Nephron (organoid): ENCODE data around the gene RASGRP4.
A peak's percentile ranks its signal among the peaks of the same experiment; 100 is the strongest.
"Not testable (repeated sequence)": the region's sequence is repeated elsewhere in the genome, so short reads cannot be mapped to it uniquely, and the experiment has no call there.

Experiments used
- H3K27ac Mint-ChIP-seq, 3 experiments: 2 replicates each; pipeline ENCODE4 v1.8.0; 2020; ENCODE audit warnings: mixed read lengths in 3 of 3, mild to moderate bottlenecking in 2 of 3, moderate library complexity in 1 of 3
- H3K27me3 Mint-ChIP-seq: 2 replicates; pipeline ENCODE4 v1.8.0; 2021; ENCODE audit warnings: low read depth, mild to moderate bottlenecking, moderate library complexity, mixed read lengths
- H3K36me3 Mint-ChIP-seq: 2 replicates; pipeline ENCODE4 v1.8.0; 2020; ENCODE audit warnings: low read depth, mixed read lengths
- H3K4me1 Mint-ChIP-seq: 2 replicates; pipeline ENCODE4 v1.8.0; 2020; ENCODE audit warnings: mixed read lengths
- H3K4me3 Mint-ChIP-seq, 3 experiments: 2 replicates each; pipeline ENCODE4 v1.8.0; 2020; ENCODE audit warnings: mild to moderate bottlenecking in 3 of 3, mixed read lengths in 3 of 3, moderate library complexity in 2 of 3
- H3K9me3 Mint-ChIP-seq: 2 replicates; pipeline ENCODE4 v1.8.0; 2020; ENCODE audit warnings: mixed read lengths
- CTCF ChIP-seq, 3 experiments: fragments of 200-600 bp; sonication (generic); IDR thresholded peaks; one replicate each; pipeline ENCODE4 v1.5.0; 2021; ENCODE audit warnings: antibody characterized with exemption in 3 of 3; ENCODE audit not compliant: unreplicated experiment in 3 of 3

The RASGRP4 gene

GRCh38 chr19:38411041-38411712 lies 14.8 kb downstream of the RASGRP4 start:
- Mint-ChIP-seq H3K4me3 (no peak overlapping the region), H3K27ac (no peak overlapping the region), H3K9me3 (no peaks in the 10 kb centered on the region), H3K27me3 (no peaks in the 10 kb centered on the region), H3K36me3 (peaks cover 9% of the 10 kb centered on the region), H3K4me1 (peaks cover 8% of the 10 kb centered on the region)
- TF ChIP-seq CTCF (IDR thresholded peaks at IDR 0.05; ENCODE audit: unreplicated experiment in 3 of 3) = no peak

- H3K9me3 Mint-ChIP-seq, H3K4me1 Mint-ChIP-seq, H3K36me3 Mint-ChIP-seq, H3K27ac Mint-ChIP-seq, H3K4me3 Mint-ChIP-seq, H3K27me3 Mint-ChIP-seq: not testable (repeated sequence)
These were observed 15.6 kb downstream of the RASGRP4 start for GRCh38 chr19:38410407-38410806.

GRCh38 chr19:38409631-38410133 lies 16.3 kb downstream of the RASGRP4 start:
- Mint-ChIP-seq H3K27ac (peak overlapping the region; percentile 5 to 35 (median 8)), H3K4me3 (no peak overlapping the region), H3K9me3 (no peaks in the 10 kb centered on the region), H3K27me3 (no peaks in the 10 kb centered on the region), H3K36me3 (peaks cover 13% of the 10 kb centered on the region), H3K4me1 (peaks cover 8% of the 10 kb centered on the region)
- no peak for TF ChIP-seq CTCF (IDR thresholded peaks at IDR 0.05; ENCODE audit: unreplicated experiment in 3 of 3)

GRCh38 chr19:38405276-38405675 lies 20.7 kb downstream of the RASGRP4 start:
- peak overlapping the region; percentile 66 to 92 (median 70) for H3K4me3 Mint-ChIP-seq
- TF ChIP-seq CTCF (IDR thresholded peaks at IDR 0.05; ENCODE audit: unreplicated experiment in 3 of 3) = no peak
- no peak overlapping the region for H3K27ac Mint-ChIP-seq
- H3K4me1 Mint-ChIP-seq = peaks cover 8% of the 10 kb centered on the region
- peaks cover 9% of the 10 kb centered on the region for H3K27me3 Mint-ChIP-seq
- H3K36me3 Mint-ChIP-seq = peaks cover 13% of the 10 kb centered on the region
- no peaks in the 10 kb centered on the region for H3K9me3 Mint-ChIP-seq

- Mint-ChIP-seq H3K27me3 (peaks cover 11% of the 10 kb centered on the region), H3K27ac (no peak overlapping the region), H3K4me1 (peaks cover 5% of the 10 kb centered on the region), H3K36me3 (peaks cover 13% of the 10 kb centered on the region), H3K9me3 (no peaks in the 10 kb centered on the region), H3K4me3 (peak overlapping the region; percentile 72 to 92 (median 91))
- TF ChIP-seq CTCF (IDR thresholded peaks at IDR 0.05; ENCODE audit: unreplicated experiment in 3 of 3) = no peak
These were observed 21.2 kb downstream of the RASGRP4 start for GRCh38 chr19:38404858-38405257.

GRCh38 chr19:38402967-38403674 lies 22.9 kb downstream of the RASGRP4 start, which contains the start of gene FAM98C:
Gene FAM98C (plus strand): TSS chr19:38403093. CDS start chr19:38403154, 61 bp downstream.
- peak within 1 kb of the TSS in 2 of 3 experiments; percentile 48 to 65 for H3K27ac Mint-ChIP-seq
- H3K9me3 Mint-ChIP-seq = no peaks in the 10 kb centered on the region
- H3K27me3 Mint-ChIP-seq = peaks cover 15% of the 10 kb centered on the region
- H3K36me3 Mint-ChIP-seq = peaks cover 9% of the 10 kb centered on the region
- H3K4me1 Mint-ChIP-seq = no peaks in the 10 kb centered on the region
- H3K4me3 Mint-ChIP-seq = peak within 1 kb of the TSS; percentile 88 to 92 (median 91)
- TF ChIP-seq CTCF (IDR thresholded peaks at IDR 0.05; ENCODE audit: unreplicated experiment in 3 of 3) = peak; percentile 98 to 100 (median 99)
